GM12892 (cell line): ENCODE data around the gene CNTNAP2.

Experiments
- DNase-seq: peaks from one replicate; pipeline ENCODE4 v3.0.0; 2011; ENCODE audit not compliant: insufficient read length
- FAIRE-seq: peaks from 2 replicates; lab custom pipeline; 2011; peaks lifted over from hg19 to GRCh38; lab: Jason Lieb, UNC
- POLR2A ChIP-seq: IDR thresholded peaks from 2 replicates; pipeline ENCODE4 v1.6.1; 2011; ENCODE audit warnings: low read depth, low read length, control low read depth
- POLR2AphosphoS5 ChIP-seq: IDR thresholded peaks from 2 replicates; pipeline ENCODE4 v1.6.1; 2011; ENCODE audit warnings: low read depth, low read length, control low read depth
- TAF1 ChIP-seq: IDR thresholded peaks from 2 replicates; pipeline ENCODE4 v1.6.1; 2011; ENCODE audit warnings: low read depth, mild to moderate bottlenecking, control low read depth, low read length, borderline replicate concordance

CNTNAP2 gene

GRCh38 chr7:147197006-147197405, 1080.4 kb downstream of the CNTNAP2 start:
- FAIRE-seq (no peak), DNase-seq (no peak)
- no peak for TF ChIP-seq POLR2AphosphoS5
- no peak for TF ChIP-seq TAF1
- TF ChIP-seq POLR2A, result no peak

- TF ChIP-seq POLR2AphosphoS5 (no peak), TAF1 (no peak), POLR2A (no peak)
- FAIRE-seq (no peak), DNase-seq (no peak)
Observed at GRCh38 chr7:147199868-147200267, 1083.3 kb downstream of the CNTNAP2 start.

GRCh38 chr7:147207988-147208387, 1091.4 kb downstream of the CNTNAP2 start:
- FAIRE-seq (no peak), DNase-seq (no peak)
- no peak for TF ChIP-seq POLR2AphosphoS5
- no peak for TF ChIP-seq TAF1
- no peak for TF ChIP-seq POLR2A

- DNase-seq (no peak), FAIRE-seq (no peak)
- no peak for TF ChIP-seq POLR2AphosphoS5
Observed at GRCh38 chr7:147231275-147231674, 1114.7 kb downstream of the CNTNAP2 start.

GRCh38 chr7:147235645-147236382, 1119.2 kb downstream of the CNTNAP2 start:
- FAIRE-seq (no peak), DNase-seq (no peak)
- TF ChIP-seq POLR2A (no peak), TAF1 (no peak), POLR2AphosphoS5 (no peak)

- no peak for FAIRE-seq
- no peak for DNase-seq
- no peak for TF ChIP-seq POLR2A
- no peak for TF ChIP-seq TAF1
- TF ChIP-seq POLR2AphosphoS5, result no peak
Observed at GRCh38 chr7:147240468-147240867, 1123.9 kb downstream of the CNTNAP2 start.

- DNase-seq, result peak; percentile 2
- no peak for FAIRE-seq
Observed at GRCh38 chr7:147245274-147245673, 1128.7 kb downstream of the CNTNAP2 start.

GRCh38 chr7:147249956-147250355, 1133.4 kb downstream of the CNTNAP2 start:
- DNase-seq (no peak), FAIRE-seq (no peak)
- TF ChIP-seq POLR2A, result no peak

More at GRCh38 chr7:147245274-147245673, 1128.7 kb downstream of the CNTNAP2 start:
- no peak for TF ChIP-seq POLR2AphosphoS5
- TF ChIP-seq POLR2A, result no peak
- no peak for TF ChIP-seq TAF1

GRCh38 chr7:147251751-147252325, 1135.2 kb downstream of the CNTNAP2 start:
- TF ChIP-seq POLR2A (no peak), POLR2AphosphoS5 (no peak)
- DNase-seq (no peak), FAIRE-seq (no peak)

GRCh38 chr7:147261693-147262092, 1145.1 kb downstream of the CNTNAP2 start:
- FAIRE-seq (no peak), DNase-seq (no peak)
- TF ChIP-seq TAF1 (no peak), POLR2A (no peak), POLR2AphosphoS5 (no peak)

GRCh38 chr7:147265528-147265927, 1148.9 kb downstream of the CNTNAP2 start:
- no peak for DNase-seq
- FAIRE-seq, result no peak
- TF ChIP-seq TAF1 (no peak), POLR2AphosphoS5 (no peak), POLR2A (no peak)

GRCh38 chr7:147276106-147276505, 1159.5 kb downstream of the CNTNAP2 start:
- TF ChIP-seq TAF1 (no peak), POLR2AphosphoS5 (no peak), POLR2A (no peak)
- no peak for FAIRE-seq
- no peak for DNase-seq
